Posterior cingulate gyrus (tissue), 11 donors: Measurements from ENCODE around the gene NBAS.

Experiments used
- DNase-seq, 10 donors: peaks; one replicate each; pipeline versions ENCODE4 v3.0.0 to v3.0.0-alpha.2; 2020 to 2021; ENCODE audit warnings: mixed read lengths in 3 of 10
- intact Hi-C: fragments of 100-400 bp; cut with DNase I; formaldehyde crosslinking; loops from one replicate; pipeline ENCODE4 v1.15.1; 2023

The NBAS gene

DNA sequence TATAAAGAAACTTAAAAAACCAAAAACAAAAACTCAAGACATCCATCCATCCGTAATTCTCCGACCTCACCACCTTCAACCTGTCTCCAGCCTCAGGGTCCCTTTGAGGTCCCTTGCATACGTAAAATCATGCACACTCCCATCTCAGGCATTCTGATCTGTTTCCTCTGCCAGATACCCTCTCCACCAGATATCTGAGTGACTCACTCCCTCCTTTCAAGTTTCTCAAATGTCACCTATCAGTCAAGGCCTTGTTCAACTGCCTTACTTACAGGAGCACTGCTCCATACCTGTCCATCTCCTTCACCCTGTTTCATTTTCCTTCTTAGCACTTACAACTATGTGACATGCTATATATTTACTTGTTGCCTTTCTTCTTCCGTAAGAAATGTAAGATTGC, 369.3 kb downstream of the NBAS start:
- intact Hi-C loops: no loop called here
- no peak for DNase-seq

DNA sequence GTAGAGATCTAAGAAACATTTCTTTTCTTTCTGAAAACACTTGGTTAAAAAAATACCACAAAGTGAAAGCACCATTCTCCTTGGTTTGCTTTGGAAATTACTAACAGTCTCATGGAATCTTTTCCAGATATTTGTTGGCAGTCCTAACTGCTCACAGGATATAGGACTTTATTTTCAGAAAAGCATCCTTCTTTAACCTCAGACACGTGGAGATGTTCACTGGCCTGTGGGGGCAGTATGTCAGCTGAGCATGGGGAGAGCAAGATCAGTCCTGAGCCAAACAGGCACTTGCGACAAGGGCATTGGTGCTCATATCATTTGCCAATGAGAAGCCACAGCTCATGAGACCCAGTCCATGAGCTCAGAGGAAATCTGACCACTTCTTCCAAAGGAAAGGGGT, 371.9 kb downstream of the NBAS start:
- intact Hi-C loops: no loop called here
- DNase-seq: no peak

DNA sequence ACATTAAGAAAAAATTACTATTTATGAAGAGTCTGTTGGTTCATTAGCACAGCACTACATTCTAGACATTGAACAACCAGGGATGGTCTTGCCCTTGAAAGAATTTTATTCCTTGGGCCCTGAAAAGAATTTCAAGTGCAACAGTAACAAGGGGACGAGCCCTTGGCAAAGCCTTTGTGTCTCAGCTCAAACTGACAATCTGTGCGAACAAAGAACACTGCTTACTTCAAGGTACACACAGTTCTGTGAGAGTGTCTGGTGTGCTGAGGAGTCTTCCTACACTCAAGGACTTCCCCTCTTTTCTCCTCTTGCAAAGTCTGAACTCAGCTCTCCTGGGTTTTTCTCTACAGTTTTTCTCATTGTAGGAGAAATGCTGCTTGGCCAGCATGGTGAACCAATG, 373.4 kb downstream of the NBAS start:
- DNase-seq: no peak
- intact Hi-C loops: no loop called here

DNA sequence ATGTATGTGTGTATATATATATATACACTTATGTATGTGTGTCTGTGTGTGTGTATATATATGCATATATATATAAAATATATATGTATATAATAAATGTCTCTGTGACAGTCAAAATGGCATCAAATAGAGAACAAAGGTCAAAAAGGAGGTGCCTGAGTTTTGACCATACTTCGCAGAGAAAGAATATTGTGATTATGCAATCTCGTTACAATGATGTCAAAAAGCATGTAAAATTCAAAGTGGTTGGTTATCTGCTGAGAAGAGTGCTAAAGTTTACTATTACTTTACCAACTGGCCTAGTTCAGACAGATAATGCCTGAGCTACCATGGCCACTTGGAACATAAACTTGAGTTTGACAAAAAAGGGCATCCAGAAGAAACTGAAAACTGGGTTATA, 375.0 kb downstream of the NBAS start:
- no peak for DNase-seq
- intact Hi-C loops: no loop called here

DNA sequence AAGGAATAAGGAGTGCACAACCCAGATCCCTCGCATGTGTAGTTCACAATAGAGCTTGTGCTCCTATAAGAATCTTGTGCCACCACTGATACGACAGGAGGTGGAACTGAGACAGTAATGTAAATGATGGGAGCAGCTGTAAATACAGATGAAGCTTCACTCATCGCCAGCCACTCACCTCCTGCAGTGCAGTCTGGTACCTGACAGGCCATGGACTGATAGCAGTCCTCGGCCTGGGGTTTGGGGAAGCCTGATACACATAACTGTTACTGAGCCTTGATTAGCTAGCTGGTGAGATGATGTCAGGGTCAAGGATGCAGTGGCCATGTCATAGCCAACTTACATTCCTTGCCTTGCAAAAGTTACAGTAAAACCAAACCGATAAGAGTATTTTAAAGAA, 376.6 kb downstream of the NBAS start:
- no peak for DNase-seq
- intact Hi-C loops: no loop called here

DNA sequence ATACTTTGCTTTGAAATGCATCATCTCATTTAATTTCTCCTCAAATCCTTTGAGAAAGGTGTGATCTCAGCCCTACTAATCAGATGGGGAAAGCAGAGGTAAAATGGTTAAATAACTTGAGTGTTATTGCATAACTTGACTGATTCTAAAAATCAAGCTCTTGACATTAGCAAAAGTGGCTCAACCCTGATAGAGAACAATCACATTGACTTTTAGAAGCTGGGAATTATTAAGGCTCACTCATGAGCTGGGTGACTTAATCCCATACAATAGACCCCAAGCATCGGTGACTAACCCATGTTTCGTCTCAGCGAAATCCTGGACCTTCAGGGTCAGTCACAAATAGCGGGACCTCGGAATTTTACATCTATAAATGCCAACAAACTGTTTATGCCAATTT, 378.9 kb downstream of the NBAS start:
- DNase-seq: no peak
- intact Hi-C loops: no loop called here

DNA sequence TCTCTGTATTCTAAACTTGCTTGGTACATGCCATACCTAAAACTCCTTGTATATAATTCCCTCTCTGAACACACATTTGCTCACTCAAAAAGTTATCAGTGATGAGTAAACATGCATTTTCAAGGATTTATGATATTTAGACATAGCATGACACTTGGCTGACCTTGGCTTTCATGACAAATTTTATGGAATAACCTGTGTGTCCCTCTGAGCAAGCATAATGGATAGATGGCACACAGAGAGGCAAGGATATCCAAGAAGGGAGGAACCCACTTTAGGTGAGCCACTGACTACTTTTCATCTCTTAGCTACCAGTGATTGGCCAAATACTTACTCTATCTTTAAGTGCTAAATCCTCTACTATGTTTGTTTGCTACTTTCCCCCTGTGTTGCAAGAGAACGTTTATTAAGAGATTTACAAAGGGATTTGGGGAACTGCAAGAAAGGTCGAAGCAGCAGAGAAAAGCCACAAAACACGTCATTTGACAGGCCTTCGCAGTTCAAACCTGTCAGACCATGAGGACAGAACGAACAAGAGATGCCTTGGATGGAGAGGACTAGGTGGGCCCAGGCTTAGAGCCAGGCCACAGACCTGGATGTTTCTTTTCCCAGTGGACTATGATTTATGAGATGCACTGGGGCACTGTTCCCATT, 379.9 kb downstream of the NBAS start:
- no peak for DNase-seq
- intact Hi-C loops: no loop called here

DNA sequence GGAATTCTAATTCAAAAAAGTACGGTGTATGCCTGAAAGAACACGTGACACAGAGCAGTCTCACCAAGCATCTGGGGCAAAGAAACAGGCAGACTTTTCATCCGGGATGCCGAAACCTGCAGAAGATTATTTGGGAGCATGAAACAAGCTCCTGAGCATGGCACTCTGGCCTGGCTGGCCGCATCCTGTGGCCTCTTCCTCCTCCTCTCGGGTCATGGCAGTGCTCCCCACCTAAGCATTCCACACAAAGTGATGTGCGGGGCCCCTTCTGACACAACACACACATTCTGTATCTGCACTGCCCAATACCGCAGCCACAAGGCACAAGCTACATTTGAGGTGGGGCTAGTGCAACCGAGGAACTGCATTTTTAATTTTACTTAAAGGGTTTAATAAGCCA, 380.8 kb downstream of the NBAS start:
- intact Hi-C loops: no loop called here

DNA sequence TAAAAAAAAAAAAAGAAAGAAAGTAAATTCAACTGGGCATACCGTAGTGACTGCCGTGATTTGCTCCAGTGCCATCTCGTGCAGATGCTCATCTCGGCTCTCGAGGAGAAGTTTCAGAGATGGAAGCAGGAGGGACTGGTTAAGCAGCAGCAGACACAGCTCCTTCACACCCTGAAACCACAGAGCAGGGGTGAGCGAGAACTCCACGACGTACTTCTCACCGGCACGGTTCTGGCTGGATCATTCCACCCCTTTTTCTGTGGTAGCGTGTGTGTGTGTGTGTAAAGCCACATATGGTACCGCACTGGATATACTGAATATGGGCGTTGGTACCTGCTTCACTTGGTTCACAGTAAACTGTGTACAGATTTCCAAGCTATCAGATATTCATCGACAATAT, 382.2 kb downstream of the NBAS start:
- intact Hi-C loops: no loop called here
- no peak for DNase-seq

More for the DNA sequence above, 380.8 kb downstream of the NBAS start:
- DNase-seq: no peak

DNA sequence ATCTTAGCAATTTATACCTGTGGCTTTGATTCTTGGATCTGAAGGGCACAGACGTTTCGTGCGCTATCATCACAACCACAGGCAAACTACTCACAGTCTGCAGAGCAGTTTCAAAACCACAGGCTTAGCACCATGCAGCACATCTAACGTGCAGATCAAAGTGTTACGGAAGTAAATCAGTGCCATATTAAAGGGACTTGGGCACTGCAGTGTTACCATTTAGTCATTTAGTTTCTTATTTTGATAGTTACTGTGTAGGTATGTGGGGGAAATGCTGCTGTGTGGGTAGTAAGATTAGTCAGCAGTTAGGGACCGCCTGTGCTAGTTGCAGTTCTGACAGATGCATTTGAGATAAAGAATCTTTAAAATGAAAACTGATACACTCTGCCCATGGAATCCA, 384.0 kb downstream of the NBAS start:
- no peak for DNase-seq
- intact Hi-C loops: no loop called here

DNA sequence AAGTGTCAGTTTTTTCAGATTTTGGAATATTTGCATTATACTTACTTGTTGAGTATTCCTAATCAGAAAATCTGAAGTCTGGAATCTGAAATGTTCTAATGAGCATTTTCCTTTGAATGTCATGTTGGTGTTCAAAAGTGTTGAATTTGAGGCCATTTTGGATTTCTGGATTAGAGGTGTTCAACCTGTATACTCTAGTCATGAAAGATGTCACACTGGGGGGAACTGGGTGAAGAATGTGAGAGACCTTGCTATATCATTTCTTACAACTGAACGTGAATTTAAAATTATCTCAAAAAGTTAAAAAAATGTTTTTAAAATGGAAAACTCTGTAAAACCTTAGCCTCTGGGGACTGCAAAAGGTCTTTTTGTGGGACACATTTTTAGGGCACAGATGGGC, 384.5 kb downstream of the NBAS start:
- intact Hi-C loops: no loop called here

DNA sequence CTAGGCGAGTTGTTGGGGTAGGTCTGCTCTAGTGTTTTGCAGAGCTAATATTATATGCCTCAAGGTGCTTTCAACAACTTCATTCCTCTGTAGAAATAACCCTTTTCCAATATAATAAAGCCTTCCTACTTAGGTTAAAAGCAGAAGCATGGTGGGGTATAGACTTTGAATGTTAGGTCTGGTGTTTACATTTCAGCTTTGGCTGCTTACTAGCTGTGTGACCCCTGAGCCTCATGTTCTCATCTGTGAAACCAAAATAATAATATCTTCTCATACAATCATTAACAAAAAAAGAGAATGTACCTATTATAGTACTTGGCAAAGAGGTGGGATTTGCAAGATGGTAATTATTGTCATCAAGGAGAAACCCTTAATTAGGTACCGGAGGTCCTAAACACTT, 386.6 kb downstream of the NBAS start:
- intact Hi-C loops: no loop called here
- no peak for DNase-seq

More for the DNA sequence above, 384.5 kb downstream of the NBAS start:
- no peak for DNase-seq

DNA sequence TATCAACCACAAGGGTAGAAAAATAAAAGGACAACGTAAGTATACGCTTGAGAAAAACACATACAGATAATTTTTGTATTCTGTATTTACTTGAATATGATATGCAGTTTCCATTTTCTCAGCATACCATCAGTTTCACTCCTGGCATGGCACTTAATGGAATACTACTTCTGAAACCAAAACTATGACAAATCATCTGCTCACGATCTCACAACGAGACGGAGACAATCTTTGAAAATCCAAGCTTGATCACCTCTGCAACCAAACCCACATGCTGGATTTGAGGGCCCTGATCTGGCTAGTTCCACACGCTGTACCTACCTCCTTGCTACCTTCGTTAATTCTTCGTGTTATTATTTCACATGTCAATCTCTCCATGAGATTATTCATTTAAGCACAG, 387.6 kb downstream of the NBAS start:
- intact Hi-C loops: no loop called here
- DNase-seq: no peak

DNA sequence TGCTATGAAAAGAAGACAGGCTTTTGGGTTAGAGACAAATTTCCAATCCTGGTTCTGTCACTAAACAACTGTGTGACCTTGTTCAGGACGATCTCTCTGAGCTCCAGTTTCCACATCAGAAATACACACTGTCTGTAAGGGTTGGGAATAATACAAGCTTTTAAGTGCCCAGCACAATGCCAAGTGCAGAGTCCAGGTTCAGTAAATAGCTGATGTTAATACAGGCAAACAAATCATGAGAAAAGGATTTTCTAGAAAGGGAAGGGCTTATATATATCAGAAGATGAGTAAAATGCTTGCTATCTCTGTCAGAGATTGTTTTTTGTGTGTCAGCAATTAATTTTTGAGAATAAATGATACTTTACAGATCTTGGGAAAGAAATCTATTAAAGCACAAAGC, 388.3 kb downstream of the NBAS start:
- DNase-seq: no peak
- intact Hi-C loops: no loop called here

DNA sequence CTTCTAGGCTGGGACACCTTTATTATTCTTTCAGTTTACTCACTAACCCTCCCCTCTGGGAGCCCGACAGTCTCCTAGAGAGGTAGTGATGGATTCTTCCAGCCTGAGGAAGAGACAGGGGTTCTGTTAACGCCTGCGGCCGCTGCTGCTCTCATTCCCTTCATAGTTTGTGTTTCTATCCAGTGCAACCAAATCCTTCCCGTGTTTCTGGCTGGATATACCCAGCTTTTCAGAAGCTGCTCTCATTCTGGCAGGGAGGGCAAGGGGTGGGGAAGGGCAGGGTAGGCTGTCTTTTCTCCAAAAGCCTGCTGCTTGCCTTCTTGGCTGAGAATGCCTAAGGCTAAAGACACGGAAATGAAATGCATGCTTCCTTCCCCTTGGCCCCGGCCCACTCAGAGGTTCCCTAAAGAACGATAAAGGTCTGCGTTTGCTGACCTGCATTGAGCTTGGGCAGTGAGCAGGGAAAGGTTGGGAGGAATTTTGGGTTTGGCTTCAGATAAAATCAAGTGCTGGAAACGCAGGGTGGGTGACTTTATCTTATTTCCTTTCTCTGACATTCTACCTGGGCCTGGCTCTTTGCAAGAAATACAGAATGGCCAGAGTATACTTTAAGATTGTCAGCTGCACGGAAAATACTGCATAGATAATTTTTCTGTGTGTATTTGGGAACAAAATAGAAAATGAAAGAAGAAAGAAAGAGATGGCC, 390.9 kb downstream of the NBAS start:
- DNase-seq: no peak
- intact Hi-C loops: no loop called here

DNA sequence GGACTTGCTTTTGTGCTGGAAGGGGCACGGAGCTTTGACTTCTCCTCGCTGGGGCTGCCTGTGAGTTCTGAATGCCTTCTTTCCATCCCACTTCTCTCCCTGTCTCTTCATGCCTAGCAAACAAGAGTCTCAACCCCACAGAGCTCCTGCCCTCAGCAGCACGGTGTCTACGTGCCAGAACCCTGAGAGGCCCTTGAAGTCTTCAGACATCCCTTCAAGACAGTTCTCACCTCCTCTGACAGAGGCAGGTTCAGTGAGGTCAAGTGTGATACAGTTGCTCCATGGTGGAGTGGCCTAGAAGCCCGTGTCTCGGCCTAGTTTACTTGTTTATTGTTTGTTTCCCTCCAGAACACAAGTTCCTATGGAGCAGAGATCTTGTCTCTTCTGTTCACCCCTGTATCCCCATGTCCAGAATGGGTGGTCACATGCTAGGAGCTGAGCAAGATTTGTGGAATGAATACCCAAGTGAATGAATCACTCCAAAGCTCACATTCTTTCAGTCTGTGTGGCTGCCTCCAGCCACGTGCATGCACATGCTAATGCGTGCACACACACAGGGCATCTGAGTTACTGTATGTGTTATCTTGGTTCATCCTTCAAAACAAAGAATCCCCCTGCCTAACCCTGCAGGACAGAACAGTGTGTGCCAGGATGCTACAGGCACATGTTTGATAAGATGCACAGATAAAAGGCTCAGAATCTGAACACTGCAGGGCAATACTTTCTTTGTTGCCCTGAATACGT, 391.6 kb downstream of the NBAS start:
- no peak for DNase-seq
- intact Hi-C loops: loop anchor here (10.0 kb wide), 1 partner anchor 535 kb away; the partner anchor contains the start of gene LRATD1

DNA sequence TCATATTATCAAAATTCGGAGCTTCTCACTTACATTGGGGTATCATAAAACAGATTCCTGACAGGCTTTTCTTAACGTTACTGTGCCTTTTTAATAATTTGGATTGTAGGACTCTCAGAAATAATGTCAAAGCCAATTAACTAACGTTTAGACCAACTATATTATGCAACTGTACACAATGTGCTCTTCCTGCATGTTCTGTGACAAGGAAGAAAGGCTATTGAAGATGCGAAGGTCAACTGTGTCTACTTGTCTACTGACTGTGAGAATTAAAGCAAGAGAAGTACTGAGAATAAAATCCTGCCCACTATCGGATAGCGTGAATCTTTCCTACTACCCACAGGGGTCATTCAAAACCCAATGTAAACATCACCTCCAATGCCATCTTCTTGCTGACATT, 393.0 kb downstream of the NBAS start:
- no peak for DNase-seq
- intact Hi-C loops: loop anchor here (10.0 kb wide), 1 partner anchor 533 kb away; the partner anchor contains the start of gene LRATD1

DNA sequence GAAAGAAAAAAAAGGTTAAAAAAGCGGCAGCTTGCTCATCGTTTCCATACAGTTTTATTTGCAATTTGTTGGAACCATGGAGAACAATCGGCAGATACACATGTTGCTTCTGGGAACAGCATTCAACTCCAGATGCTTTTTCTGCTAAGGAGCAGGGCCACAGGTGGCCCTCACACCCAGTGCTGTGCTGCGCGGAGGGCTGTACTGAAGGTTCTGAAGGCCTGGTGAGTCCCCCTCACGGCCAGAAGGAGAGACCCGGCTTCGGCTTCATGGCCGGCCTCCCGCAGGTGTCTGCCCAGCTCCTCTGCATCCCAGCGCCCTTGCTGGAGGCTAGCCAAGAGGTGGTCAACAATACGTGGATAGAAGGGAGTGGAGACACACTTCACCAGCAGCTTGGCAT, 394.3 kb downstream of the NBAS start:
- intact Hi-C loops: loop anchor here (10.0 kb wide), 1 partner anchor 532 kb away; the partner anchor contains the start of gene LRATD1
- DNase-seq: no peak

DNA sequence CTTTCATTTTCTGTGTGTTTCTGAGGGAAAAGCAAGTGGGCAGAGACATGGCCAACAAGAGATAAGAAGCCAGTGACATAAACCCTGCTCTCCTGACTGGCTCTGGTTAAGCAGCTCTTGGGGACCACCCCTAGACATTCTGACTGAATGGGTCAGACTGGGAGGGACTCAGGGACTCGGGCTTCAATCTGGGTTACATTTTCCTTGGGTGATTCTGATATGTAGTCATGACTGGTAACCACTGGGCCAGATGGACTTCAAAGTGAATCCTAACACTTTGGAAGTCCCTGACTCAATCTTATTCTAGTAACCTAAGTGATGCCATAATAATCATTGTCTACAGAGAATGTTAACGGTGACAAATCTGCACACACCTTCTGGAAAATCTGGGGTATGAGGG, 397.8 kb downstream of the NBAS start:
- intact Hi-C loops: loop anchor here (10.0 kb wide), 1 partner anchor 529 kb away; the partner anchor contains the start of gene LRATD1
- no peak for DNase-seq

DNA sequence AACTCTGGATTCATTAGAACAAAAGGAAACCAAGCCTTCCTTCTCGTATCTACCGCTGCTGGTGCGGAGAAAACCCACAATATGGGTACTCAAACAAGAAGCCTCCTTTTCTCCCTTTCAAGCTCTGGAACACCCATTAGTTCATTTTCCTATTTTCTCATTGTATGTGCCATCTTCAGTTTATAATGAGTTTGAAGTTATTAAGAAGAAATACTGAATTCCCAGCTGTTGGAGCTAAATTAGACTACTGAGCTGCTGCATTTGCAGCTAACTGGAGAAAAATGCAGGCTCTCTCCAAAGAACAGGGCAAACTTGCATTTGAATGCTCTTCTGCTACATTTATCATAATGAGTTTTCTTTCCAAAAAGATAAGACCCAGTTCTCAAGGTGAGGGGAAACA, 398.5 kb downstream of the NBAS start:
- intact Hi-C loops: loop anchor here (10.0 kb wide), 1 partner anchor 528 kb away; the partner anchor contains the start of gene LRATD1
- DNase-seq: no peak

DNA sequence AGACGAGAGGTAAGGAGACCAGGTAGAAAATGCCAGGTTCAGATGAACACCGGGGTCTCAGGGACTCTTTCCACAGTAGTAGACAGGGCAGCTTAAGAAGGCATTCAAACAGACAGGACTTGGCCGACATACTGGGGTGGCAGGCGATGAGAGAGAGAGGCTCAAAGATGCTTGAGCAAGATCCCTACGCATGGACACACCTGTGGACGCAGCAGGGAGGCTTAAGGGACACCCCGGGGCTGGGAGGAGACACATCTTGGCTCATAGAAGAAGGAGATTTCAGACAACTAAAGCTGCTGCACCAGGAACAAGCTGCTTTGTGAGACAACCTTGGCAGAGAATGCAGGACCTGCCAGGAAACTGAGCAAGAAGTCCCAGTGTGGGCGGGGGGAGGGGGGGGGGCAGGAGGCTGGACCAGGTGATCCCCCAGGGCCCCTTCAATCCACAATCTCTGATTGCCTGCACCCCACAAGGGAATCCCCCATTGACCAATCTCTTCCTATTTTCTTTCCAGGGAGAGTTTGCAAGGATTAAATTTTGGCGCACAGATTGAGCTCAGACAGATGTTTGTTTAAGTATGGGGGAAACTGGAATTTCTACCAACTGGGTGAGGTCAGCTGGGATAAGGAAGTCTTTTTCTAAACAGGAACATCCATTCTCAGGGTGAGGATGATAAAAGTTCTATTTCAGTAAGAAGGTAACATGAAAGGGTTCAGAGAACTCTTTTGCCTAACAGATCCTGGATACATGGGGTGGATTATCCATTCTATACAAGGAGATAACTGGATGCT, 400.7 kb downstream of the NBAS start:
- intact Hi-C loops: loop anchor here (10.0 kb wide), 1 partner anchor 526 kb away; the partner anchor contains the start of gene LRATD1
- DNase-seq: no peak
